Embryonic facial prominence (tissue), 1 donor: ENCODE measurements around the gene PRTN3.
"Not testable (repeated sequence)": the region's sequence is repeated elsewhere in the genome, so short reads cannot be mapped to it uniquely, and the experiment has no call there.

ENCODE experiments used
- DNase-seq: peaks from one replicate; pipeline ENCODE4 v3.0.0-alpha.2; 2016; ENCODE audit errors: extremely low spot score

PRTN3 gene

DNA sequence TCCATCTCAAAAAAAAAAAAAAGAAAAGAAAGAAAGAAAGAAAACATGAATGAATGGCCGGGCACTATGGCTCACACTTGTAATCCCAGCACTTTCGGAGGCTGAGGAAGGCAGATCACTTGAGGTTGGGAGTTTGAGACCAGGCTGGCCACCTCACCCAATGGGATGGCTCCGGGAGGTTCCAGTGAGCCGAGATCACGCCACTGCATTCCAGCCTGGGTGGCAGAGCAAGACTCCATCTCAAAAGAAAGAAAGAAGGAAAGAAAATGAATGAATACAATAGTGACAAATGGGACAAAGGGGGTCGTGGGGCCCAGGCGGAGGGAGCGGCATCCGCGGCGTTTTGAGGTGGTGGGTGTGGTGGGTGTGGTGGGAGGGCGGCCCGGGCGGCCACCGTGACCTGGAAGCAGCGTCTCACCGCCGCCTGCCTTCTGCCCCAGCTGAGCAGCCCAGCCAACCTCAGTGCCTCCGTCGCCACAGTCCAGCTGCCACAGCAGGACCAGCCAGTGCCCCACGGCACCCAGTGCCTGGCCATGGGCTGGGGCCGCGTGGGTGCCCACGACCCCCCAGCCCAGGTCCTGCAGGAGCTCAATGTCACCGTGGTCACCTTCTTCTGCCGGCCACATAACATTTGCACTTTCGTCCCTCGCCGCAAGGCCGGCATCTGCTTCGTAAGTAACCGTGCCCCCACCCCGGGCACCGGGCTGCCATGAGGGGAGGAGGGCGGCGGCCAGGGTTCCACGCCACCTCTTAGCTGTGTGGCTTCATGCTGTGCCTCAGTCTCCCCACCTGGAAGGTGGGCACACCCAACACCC lies 5.1 kb downstream of the PRTN3 start:
- no peak for DNase-seq

DNA sequence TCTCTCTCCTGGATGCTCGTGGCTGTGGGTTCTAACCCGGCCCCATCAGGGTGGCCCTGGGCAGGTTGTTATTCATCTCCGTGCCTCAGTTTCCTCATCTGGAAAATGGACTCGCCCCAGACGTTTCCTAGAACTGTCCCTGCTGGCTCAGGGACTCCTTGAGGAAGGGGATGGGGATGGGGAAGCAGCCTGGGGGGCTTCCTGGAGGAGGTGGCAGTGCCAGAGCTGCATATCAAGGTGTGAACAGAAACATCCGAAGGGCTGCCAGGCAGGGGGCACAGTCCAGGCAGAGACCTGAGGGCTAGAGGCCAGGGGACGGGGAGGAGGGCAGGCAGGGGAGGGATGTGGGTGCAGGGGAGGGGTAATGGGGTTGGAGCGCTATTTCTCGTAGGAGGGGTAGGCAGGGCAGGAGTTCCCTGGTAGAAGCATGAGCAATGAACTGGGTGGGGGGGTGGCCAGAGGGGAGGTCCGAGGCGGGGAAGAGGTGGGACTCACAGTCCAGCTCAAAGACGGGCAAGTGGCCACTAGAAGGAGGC lies 7.7 kb downstream of the PRTN3 start:
- no peak for DNase-seq

DNA sequence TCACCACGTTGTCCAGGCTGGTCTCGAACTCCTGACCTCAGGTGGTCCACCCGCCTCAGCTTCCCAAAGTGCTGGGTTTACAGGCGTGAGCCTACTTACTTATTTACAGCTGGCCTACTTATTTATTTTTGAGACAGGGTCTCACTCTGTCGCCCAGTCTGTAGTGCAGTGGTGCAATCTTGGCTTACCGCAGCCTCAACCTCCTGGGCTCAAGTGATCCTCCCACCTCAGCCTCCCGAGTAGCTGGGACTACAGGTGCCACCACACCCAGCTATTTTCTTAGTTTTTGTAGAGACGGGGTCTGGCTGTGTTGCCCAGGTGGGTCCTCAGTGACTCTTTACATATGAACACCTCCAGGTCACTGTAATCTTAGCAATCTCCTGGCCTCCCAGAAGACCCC lies 8.4 kb downstream of the PRTN3 start:
- DNase-seq = not testable (repeated sequence)

DNA sequence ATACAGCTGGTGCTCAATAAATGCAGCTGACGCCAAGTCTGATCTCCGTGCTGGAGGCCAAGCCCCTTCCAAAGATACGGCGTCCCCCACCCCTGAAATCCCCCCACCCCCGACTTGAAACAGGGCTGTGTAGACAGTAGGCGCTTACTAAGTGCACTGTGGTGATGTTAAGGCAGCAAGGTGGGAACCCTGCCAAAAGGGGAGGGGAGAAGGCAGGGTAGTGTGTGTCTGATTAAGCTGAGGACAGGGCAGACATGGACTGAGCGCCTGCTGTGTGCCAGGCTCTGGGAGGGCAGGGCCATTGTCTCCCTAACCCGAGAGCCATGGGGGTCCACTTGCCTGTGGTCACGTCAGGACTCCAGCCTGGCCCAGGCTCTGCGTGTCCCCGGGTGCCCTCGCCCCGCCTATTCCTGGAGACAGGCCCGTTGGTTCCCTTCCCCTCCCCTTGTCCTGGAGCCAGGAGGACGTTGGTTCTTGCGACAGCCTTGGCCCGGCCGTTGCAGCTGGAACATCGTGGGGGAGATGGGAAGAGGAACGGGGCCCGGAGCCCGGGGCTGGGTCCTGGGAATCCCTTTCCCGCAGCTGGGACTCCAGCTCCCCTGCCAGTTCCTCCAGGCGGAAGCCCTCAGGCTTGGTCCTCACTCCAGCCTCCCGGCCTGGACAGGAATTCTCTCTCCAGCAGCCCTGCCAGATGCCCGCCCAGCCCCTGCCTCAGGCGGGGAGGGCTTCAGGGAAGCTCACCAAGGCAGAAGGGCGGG lies 9.6 kb downstream of the PRTN3 start:
- no peak for DNase-seq

DNA sequence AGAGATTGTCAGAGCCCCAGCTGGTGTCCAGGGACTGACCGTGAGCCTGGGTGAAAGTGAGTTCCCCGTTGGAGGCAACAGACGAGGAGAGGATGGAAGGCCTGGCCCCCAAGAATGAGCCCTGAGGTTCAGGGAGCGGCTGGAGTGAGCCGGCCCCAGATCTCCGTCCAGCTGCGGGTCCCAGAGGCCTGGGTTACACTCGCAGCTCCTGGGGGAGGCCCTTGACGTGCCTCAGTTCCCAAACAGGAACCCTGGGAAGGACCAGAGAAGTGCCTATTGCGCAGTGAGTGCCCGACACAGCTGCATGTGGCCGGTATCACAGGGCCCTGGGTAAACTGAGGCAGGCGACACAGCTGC lies 10.2 kb downstream of the PRTN3 start:
- DNase-seq = no peak

DNA sequence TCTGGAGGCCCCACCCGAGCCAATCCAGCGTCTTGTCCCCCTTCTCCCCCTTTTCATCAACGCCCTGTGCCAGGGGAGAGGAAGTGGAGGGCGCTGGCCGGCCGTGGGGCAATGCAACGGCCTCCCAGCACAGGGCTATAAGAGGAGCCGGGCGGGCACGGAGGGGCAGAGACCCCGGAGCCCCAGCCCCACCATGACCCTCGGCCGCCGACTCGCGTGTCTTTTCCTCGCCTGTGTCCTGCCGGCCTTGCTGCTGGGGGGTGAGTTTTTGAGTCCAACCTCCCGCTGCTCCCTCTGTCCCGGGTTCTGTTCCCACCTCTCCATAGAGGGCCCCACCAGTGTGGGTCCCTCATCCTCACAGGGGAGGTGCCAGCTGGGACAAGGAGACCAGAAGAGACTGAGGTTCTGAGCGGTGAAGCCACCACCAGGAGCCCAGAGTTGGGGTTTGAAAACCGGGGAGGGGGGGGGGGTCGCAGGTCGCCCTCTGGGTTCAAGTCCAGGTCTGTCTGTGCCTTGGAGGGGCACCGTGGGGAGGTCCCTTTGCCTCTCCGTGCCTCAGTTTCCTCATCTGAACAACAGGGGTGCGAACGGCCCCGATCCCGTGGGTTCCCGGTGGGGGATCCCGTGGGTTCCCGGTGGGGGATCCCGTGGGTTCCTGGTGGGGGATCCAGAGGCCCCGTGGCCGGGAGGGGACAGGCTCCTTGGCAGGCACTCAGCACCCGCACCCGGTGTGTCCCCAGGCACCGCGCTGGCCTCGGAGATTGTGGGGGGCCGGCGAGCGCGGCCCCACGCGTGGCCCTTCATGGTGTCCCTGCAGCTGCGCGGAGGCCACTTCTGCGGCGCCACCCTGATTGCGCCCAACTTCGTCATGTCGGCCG lies 11.6 kb downstream of the PRTN3 start, which contains the start of gene ELANE:
Gene ELANE, plus strand, starts transcription at position 168 of the 878 bp plus-strand sequence. Its CDS starts 26 bp downstream, at position 194.
- DNase-seq = no peak

DNA sequence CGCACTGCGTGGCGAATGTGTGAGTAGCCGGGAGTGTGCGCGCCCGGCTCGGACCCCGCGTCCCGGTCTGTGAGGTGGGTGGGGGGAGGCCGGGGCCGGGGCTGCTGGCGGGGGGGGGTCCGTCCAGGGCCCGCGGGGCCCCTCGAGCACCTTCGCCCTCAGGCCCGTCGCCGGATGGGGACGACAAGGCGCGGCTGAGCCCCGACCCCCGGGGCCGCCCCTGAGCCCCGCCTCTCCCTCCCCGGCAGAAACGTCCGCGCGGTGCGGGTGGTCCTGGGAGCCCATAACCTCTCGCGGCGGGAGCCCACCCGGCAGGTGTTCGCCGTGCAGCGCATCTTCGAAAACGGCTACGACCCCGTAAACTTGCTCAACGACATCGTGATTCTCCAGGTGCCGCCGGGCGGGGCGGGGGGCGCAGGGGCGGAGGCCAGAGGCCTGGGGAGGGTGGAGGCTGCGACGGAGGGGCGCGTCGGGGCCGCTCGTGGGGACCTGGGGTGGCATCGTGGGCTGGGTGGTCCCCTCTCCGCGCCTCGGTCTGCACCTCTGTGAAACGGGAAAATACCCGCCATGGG lies 12.3 kb downstream of the PRTN3 start:
- DNase-seq = no peak

DNA sequence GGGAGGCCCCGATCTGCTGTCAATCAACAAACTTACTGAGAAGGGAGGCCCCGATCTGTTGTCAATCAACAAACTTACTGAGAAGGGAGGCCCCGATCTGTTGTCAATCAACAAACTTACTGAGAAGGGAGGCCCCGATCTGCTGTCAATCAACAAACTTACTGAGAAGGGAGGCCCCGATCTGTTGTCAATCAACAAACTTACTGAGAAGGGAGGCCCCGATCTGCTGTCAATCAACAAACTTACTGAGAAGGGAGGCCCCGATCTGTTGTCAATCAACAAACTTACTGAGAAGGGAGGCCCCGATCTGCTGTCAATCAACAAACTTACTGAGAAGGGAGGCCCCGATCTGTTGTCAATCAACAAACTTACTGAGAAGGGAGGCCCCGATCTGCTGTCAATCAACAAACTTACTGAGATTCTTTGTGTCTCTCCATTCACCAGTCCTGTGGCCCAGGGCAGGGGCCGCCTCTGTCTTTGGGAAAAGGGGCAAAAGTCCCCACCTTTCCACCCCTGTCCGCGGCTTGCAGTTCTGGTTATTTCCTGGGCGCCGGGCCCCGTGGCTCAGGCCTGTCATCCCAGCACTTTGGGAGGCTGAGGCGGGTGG lies 12.9 kb downstream of the PRTN3 start:
- DNase-seq = not testable (repeated sequence)

DNA sequence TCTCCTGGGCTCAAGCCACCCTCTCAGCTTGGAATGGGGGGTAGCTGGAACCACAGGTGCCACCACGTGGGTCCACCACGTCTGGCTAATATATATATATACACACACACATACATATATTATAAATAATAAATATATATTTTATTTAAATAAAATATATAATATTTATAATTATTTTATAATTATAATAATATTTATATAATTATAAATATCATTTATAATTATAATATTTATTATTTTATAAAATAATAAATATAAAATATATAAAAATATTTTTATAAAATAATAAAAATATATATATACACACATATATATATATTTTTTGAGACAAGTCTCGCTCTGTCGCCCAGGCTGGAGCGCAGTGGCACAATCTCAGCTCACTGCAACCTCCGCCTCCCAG lies 13.8 kb downstream of the PRTN3 start:
- no peak for DNase-seq

DNA sequence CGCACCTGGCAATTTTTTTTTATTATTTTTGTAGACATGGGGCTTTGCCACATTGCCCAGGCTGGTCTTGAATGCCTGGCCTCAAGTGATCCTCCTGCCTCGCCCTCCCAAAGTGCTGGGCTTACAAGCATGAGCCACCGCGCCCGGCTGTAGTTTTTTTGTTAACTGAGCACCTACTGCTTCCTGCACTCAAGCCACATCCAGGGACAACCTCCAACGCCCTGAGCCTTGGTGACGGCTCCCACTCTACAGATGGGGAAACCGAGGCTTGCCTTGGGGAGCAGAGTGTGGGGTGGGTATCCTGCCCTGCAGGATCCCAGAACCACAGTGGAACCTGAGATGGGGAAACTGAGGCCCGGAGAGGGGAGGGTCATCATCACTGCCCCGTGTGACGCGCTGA lies 14.3 kb downstream of the PRTN3 start:
- DNase-seq = no peak

DNA sequence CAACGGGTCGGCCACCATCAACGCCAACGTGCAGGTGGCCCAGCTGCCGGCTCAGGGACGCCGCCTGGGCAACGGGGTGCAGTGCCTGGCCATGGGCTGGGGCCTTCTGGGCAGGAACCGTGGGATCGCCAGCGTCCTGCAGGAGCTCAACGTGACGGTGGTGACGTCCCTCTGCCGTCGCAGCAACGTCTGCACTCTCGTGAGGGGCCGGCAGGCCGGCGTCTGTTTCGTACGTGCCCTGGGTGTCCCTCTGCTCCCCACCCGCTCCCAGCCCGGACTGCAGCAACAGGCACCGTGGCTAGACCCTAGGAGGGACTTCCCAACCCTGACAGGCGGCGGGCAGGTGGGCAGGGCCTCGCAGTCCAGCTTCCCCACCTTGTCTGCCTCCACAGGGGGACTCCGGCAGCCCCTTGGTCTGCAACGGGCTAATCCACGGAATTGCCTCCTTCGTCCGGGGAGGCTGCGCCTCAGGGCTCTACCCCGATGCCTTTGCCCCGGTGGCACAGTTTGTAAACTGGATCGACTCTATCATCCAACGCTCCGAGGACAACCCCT lies 14.8 kb downstream of the PRTN3 start:
- no peak for DNase-seq

DNA sequence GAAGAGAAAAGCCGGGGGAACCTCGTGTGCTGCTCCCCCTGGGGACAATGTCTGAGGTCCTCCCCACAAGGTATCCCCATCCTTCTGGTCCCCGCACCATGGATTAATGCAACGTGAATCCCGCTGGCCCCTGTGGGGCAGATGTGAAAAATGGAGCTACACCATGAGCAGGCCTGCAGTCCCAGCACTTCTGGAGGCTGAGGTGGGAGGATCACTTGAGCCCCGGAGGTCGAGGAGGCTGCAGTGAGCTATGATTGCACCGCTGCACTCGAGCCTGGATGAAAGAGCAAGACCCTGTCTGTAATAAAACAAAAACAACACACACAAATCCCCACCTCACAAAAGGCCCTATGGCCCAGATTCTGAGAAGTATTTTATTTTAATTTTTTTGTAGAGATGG lies 17.5 kb downstream of the PRTN3 start:
- DNase-seq = no peak

DNA sequence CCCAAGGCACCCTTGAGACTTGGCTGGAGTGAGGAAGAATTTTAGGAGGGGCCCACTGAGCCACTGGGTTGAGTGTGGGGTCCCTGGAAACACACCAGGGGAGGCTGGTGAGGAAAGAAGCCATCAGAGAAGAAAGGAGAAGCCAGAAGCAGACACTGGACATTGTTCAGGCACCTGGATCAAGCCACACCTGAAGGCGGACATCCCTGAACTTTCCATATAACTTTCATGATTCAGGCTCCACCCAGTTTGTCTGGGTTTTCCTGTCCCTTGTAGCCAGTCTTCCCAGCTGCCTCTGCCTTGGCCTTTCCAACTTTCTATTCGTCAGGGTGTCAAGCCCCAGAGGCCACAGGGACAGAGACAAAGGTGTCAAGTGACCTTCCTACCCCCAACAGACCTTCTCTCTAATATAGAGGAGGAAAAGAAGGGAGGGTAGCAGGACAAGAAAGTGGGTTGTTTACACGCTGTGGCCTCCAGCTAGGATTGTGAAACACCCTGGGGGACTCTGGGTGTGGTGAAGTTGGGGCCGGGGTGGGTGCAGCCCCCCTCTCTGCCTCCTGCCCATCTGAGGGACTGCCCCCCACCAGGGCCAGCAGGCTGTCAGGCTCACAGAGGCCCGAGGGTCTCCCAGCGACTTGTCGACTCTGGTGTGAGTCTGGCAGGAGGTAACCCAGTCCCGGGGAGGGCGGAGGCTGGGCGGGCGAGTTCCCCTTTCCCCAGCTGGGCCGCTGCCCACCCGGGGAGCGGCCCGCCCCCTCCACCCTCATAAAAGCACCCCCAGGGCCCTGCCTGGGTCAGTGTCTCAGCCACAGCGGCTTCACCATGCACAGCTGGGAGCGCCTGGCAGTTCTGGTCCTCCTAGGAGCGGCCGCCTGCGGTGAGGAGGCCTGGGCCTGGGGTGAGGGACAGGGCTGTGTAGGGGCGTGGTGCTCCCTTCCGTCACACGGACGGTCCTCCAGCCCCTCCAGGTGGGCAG lies 18.4 kb downstream of the PRTN3 start, which contains the start of gene CFD:
Gene CFD, plus strand, starts transcription at position 797 of the 976 bp plus-strand sequence. Its CDS starts 26 bp downstream, at position 823.
- DNase-seq = no peak

DNA sequence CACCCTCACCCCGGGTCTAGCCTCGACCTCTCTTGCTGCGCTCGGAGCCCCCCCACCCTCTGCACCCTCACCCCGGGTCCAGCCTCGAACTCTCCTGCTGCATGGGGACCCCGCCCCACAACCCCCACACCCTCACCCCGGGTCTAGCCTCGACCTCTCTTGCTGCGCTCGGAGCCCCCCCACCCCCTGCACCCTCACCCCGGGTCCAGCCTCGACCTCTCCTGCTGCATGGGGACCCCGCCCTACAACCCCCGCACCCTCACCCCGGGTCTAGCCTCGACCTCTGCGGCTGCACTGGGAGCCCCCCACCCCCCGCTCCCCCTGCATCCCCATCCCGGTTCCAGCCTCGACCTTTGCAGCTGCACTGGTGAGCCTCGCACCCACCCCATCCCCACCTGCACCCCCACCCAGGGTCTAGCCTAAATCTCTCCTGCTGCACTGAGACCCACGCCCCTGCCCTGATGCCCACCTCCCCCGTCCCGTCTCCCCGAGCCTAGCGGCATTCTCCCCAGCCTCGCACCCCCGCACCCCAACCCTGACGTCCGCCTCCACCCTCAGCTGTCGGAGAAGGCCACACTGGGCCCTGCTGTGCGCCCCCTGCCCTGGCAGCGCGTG lies 20.4 kb downstream of the PRTN3 start:
- DNase-seq = no peak

DNA sequence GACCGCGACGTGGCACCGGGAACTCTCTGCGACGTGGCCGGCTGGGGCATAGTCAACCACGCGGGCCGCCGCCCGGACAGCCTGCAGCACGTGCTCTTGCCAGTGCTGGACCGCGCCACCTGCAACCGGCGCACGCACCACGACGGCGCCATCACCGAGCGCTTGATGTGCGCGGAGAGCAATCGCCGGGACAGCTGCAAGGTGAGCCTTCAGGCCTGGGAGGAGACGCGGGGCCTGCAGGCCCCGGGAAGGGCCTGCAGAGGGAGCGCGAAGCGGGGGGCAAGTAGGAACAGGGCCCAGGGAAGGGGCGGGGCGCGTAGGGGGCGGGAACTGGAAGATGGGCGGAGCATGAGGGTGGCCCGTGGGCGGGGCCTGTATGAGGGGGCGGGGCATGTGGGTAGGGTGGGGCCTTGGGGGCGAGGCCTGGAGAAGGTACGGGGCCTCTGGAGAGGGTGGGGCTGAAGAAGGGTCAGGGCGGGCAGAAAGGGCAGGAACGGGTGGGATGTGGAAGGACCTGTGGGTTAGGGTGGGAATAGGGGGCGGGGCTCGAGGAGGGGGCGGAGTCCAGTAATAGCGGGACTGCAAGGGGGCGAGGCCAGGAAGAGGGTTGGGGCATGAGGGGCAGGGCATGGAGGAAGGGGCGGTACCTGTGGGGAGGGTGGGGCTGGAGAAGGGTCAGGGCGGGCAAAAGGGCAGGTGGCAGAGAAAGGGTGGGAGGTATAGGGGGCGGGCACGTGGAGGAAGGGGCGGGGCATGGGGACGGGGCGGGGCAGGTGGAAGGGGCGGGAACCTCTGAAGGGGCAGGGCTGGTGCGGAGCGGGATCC lies 21.2 kb downstream of the PRTN3 start:
- no peak for DNase-seq

DNA sequence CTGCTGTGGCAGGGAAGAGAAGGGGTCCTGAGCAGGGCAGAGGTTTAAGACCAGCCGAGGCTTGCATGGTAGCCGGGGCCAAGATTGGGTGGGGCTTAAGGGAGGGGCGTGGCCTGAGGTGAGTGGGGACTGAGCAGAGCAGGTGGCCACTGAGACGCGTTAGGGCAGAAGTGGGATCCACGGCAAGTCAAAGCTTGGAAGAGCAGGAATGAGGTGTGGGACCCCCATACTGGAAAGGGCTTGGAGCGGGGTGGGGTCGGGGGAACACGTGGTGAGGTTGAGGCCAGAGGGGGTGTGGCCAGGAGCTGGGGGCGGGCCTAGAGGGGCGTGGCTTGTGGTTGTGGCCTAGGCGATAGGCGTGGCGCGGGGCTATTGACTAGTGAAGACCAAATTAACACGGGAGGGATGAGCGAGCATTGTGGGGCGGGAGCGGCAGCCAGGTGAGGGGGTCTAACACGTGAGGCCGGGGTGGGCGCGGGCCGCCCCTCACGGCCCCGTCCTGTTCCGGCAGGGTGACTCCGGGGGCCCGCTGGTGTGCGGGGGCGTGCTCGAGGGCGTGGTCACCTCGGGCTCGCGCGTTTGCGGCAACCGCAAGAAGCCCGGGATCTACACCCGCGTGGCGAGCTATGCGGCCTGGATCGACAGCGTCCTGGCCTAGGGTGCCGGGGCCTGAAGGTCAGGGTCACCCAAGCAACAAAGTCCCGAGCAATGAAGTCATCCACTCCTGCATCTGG lies 21.9 kb downstream of the PRTN3 start:
- no peak for DNase-seq

DNA sequence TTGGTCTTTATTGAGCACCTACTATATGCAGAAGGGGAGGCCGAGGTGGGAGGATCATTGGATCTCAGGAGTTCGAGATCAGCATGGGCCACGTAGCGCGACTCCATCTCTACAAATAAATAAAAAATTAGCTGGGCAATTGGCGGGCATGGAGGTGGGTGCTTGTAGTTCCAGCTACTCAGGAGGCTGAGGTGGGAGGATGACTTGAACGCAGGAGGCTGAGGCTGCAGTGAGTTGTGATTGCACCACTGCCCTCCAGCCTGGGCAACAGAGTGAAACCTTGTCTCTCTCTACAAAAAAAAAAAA lies 22.5 kb downstream of the PRTN3 start:
- DNase-seq = no peak
